Hepatocyte (in vitro differentiated cells): ENCODE results near the gene ATP10D. TPM values are rescaled to one million over a fixed set of nuclear protein-coding genes. Genes with fewer than 3 reads are reported as not detected.
A peak's percentile ranks its signal among the peaks of the same experiment; 100 is the strongest.

Experiments
- DNase-seq: peaks from one replicate; pipeline ENCODE4 v3.0.0-alpha.2; 2016; ENCODE audit warnings: low spot score
- H2AFZ ChIP-seq: fragments of 200-600 bp; sonication (generic); 2 replicates; pipeline ENCODE4 v1.6.0; 2016; ENCODE audit warnings: antibody characterized with exemption, mild to moderate bottlenecking
- H3K27ac ChIP-seq: fragments of 200-600 bp; sonication (generic); 2 replicates; pipeline ENCODE4 v1.5.1; 2016; ENCODE audit warnings: mild to moderate bottlenecking
- H3K27me3 ChIP-seq: fragments of 200-600 bp; sonication (generic); 2 replicates; pipeline ENCODE4 v1.6.1; 2016
- H3K36me3 ChIP-seq: fragments of 200-600 bp; sonication (generic); replicated peaks from 2 replicates; pipeline ENCODE4 v1.5.1; 2016; ENCODE audit warnings: low read depth; ENCODE audit not compliant: insufficient read depth
- H3K4me1 ChIP-seq: fragments of 200-600 bp; sonication (generic); 2 replicates; pipeline ENCODE4 v1.5.1; 2016; ENCODE audit warnings: mild to moderate bottlenecking, moderate library complexity; ENCODE audit not compliant: insufficient read depth
- H3K4me2 ChIP-seq: fragments of 200-600 bp; sonication (generic); 2 replicates; pipeline ENCODE4 v1.6.0; 2016
- H3K4me3 ChIP-seq: fragments of 200-600 bp; sonication (generic); 2 replicates; pipeline ENCODE4 v1.5.1; 2016; ENCODE audit warnings: mild to moderate bottlenecking
- H3K79me2 ChIP-seq: fragments of 200-600 bp; sonication (generic); 2 replicates; pipeline ENCODE4 v1.6.0; 2017; ENCODE audit warnings: mild to moderate bottlenecking
- H3K9me2 ChIP-seq: fragments of 200-600 bp; sonication (generic); replicated peaks from 2 replicates; pipeline ENCODE4 v1.6.0; 2017; ENCODE audit warnings: mild to moderate bottlenecking; ENCODE audit not compliant: insufficient read depth
- H3K9me3 ChIP-seq: fragments of 200-600 bp; sonication (generic); 2 replicates; pipeline ENCODE4 v1.5.1; 2016; ENCODE audit warnings: low read depth, mild to moderate bottlenecking
- H4K20me1 ChIP-seq: fragments of 200-600 bp; sonication (generic); 2 replicates; pipeline ENCODE4 v1.6.0; 2016; ENCODE audit warnings: mild to moderate bottlenecking; ENCODE audit not compliant: insufficient read depth, poor library complexity, severe bottlenecking
- CTCF ChIP-seq: fragments of 200-600 bp; sonication (generic); IDR thresholded peaks from 2 replicates; pipeline ENCODE4 v1.5.1; 2016; ENCODE audit warnings: antibody characterized with exemption, mild to moderate bottlenecking; ENCODE audit not compliant: poor library complexity
- EZH2 ChIP-seq: fragments of 200-600 bp; sonication (generic); IDR thresholded peaks from 2 replicates; pipeline ENCODE4 v1.6.1; 2016; ENCODE audit warnings: antibody characterized with exemption, mild to moderate bottlenecking, borderline replicate concordance
- EZH2phosphoT487 ChIP-seq: fragments of 200-600 bp; sonication (generic); IDR thresholded peaks from one replicate; pipeline ENCODE4 v1.6.1; 2018; ENCODE audit warnings: antibody characterized with exemption, mild to moderate bottlenecking, low read depth, moderate library complexity; ENCODE audit not compliant: unreplicated experiment, severe bottlenecking
- WGBS: methylation state at CpG from one replicate; pipeline ENCODE4 v1.1.6; 2016; ENCODE audit warnings: low lambda C conversion rate; ENCODE audit errors: missing lambda C conversion rate; 5-methylcytosine and 5-hydroxymethylcytosine counted together
- polyA plus RNA-seq: library from polyadenylated mRNA; unstranded; fragments of >200 nt; fragmentation: Nextera tagmentation; extraction: Ambion mirVana; gene quantifications from 2 replicates; pipeline ENCODE4 v1.2.1, GENCODE V29; 2016
- total RNA-seq: library from RNA; depleted of rRNA; stranded (reverse); fragments of >200 nt; gene quantifications from 2 replicates; pipeline ENCODE4 v1.2.3, GENCODE V29; 2014

The ATP10D gene
- total and polyA plus RNA-seq, 2 experiments from 2014 or later, result 8.0 to 14.7 TPM

- Histone ChIP-seq H3K9me2 (no peaks in the 10 kb centered on the region), H3K4me2 (no peak overlapping the region), H2AFZ (no peak overlapping the region), H3K27ac (no peak overlapping the region), H3K36me3 (no peaks in the 10 kb centered on the region), H3K9me3 (no peaks in the 10 kb centered on the region), H3K4me3 (no peak overlapping the region), H3K79me2 (peaks cover 4% of the 10 kb centered on the region), H3K27me3 (no peaks in the 10 kb centered on the region), H3K4me1 (peaks cover 5% of the 10 kb centered on the region), H4K20me1 (no peaks in the 10 kb centered on the region)
- DNase-seq, result no peak
- no peak for TF ChIP-seq EZH2
- TF ChIP-seq CTCF, result no peak
- TF ChIP-seq EZH2phosphoT487, result no peak
- WGBS, result 78% methylated on average over 4 of the region's 4 CpGs
Measured at GRCh38 chr4:47482326-47482725, 2.7 kb upstream of the ATP10D start.

GRCh38 chr4:47483745-47484144 lies 1.3 kb upstream of the ATP10D start:
- Histone ChIP-seq H3K4me2 (no peak overlapping the region), H3K27ac (no peak overlapping the region)
- WGBS, result 84% methylated on average over 3 of the region's 3 CpGs

GRCh38 chr4:47484168-47484567 lies 907 bp upstream of the ATP10D start:
- TF ChIP-seq CTCF (no peak), EZH2 (no peak), EZH2phosphoT487 (no peak)
- H3K4me2 ChIP-seq, result no peak overlapping the region
- H3K4me1 ChIP-seq, result peaks cover 5% of the 10 kb centered on the region
- H3K27me3 ChIP-seq, result no peaks in the 10 kb centered on the region
- 71% methylated on average over 3 of the region's 3 CpGs for WGBS
- H2AFZ ChIP-seq, result peak overlapping the region; percentile 92
- peaks cover 18% of the 10 kb centered on the region for H3K79me2 ChIP-seq
- H3K9me2 ChIP-seq, result no peaks in the 10 kb centered on the region
- H3K27ac ChIP-seq, result peak overlapping the region; percentile 92
- H3K4me3 ChIP-seq, result no peak overlapping the region
- H3K36me3 ChIP-seq, result no peaks in the 10 kb centered on the region
- H3K9me3 ChIP-seq, result no peaks in the 10 kb centered on the region
- H4K20me1 ChIP-seq, result no peaks in the 10 kb centered on the region
- no peak for DNase-seq

More at GRCh38 chr4:47483745-47484144, 1.3 kb upstream of the ATP10D start:
- TF ChIP-seq EZH2phosphoT487, result no peak
- no peak for TF ChIP-seq EZH2
- TF ChIP-seq CTCF, result no peak
- H3K4me1 ChIP-seq, result peaks cover 5% of the 10 kb centered on the region
- H3K9me3 ChIP-seq, result no peaks in the 10 kb centered on the region
- no peak overlapping the region for H3K4me3 ChIP-seq
- H3K9me2 ChIP-seq, result no peaks in the 10 kb centered on the region
- H2AFZ ChIP-seq, result no peak overlapping the region
- H3K27me3 ChIP-seq, result no peaks in the 10 kb centered on the region
- no peak for DNase-seq
- no peaks in the 10 kb centered on the region for H4K20me1 ChIP-seq
- no peaks in the 10 kb centered on the region for H3K36me3 ChIP-seq
- H3K79me2 ChIP-seq, result peaks cover 16% of the 10 kb centered on the region

GRCh38 chr4:47485768-47486167 lies 693 bp downstream of the ATP10D start:
- peak overlapping the region; percentile 77 for H3K4me2 ChIP-seq
- no peaks in the 10 kb centered on the region for H3K27me3 ChIP-seq
- TF ChIP-seq CTCF (no peak), EZH2 (no peak), EZH2phosphoT487 (no peak)
- H3K27ac ChIP-seq, result peak overlapping the region; percentile 92
- peaks cover 5% of the 10 kb centered on the region for H3K4me1 ChIP-seq
- no peaks in the 10 kb centered on the region for H3K9me3 ChIP-seq
- H3K4me3 ChIP-seq, result peak overlapping the region; percentile 47
- no peaks in the 10 kb centered on the region for H3K9me2 ChIP-seq
- H4K20me1 ChIP-seq, result no peaks in the 10 kb centered on the region
- H3K36me3 ChIP-seq, result no peaks in the 10 kb centered on the region
- H2AFZ ChIP-seq, result peak overlapping the region; percentile 74
- no peak for DNase-seq
- WGBS, result 3% methylated on average over 14 of the region's 14 CpGs
- H3K79me2 ChIP-seq, result peaks cover 24% of the 10 kb centered on the region
